HG03460 (cell line): Measurements from ENCODE around the gene XBP1.
"Not testable (repeated sequence)": the region's sequence is repeated elsewhere in the genome, so short reads cannot be mapped to it uniquely, and the experiment has no call there.

Source experiments
- ATAC-seq: cut with Tn5 transposase; IDR thresholded peaks from one replicate; pipeline ENCODE4 v1.9.1; 2021; ENCODE audit not compliant: unreplicated experiment

Gene XBP1

GRCh38 chr22:28800308-28801041 is at the start of gene XBP1:
TSS of gene XBP1 (minus strand) at chr22:28800569.
- ATAC-seq = peak; percentile 79

- no peak for ATAC-seq
Measured at GRCh38 chr22:28846994-28847393, 46.6 kb upstream of the XBP1 start.

DNA sequence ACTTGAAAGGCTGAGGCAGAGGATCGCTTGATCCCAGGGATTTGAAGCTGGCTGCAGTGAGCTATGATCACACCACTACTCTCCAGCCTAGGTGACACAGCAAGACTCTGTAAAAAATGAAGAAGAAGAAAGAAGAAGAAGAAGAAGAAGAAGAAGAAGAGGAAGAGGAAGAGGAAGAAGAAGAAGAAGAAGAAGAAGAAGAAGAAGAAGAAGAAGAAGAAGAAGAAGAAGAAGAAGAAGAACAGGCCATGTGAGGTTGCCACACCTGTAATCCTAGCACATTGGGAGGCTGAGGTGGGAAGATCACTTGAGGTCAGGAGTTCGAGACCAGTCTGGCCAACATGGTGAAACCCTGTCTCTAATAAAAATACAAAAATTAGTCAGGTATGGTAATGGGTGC is 43.9 kb upstream of the XBP1 start:
- not testable (repeated sequence) for ATAC-seq

DNA sequence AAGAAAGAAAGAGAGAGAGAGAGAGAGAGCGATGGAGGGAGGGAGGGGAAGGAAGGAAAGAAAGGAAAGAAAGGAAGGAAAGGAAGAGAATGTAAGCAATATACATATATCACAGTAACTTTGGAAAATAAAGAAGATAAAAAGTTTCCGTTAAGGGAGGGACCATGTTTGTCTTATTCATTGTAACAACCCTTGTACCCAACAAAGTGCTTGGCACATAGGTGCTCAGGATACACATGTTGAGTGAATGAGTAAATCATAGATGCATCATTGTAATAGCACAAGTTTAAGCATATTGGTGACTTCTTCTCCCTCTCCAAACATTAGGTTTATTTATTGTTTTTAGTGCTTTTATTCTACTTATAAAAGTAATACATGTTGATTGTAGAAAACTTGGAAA is 43.3 kb upstream of the XBP1 start:
- ATAC-seq = no peak

- no peak for ATAC-seq
Measured at GRCh38 chr22:28841111-28841510, 40.7 kb upstream of the XBP1 start.

GRCh38 chr22:28838971-28839370 is 38.6 kb upstream of the XBP1 start:
- ATAC-seq = no peak

DNA sequence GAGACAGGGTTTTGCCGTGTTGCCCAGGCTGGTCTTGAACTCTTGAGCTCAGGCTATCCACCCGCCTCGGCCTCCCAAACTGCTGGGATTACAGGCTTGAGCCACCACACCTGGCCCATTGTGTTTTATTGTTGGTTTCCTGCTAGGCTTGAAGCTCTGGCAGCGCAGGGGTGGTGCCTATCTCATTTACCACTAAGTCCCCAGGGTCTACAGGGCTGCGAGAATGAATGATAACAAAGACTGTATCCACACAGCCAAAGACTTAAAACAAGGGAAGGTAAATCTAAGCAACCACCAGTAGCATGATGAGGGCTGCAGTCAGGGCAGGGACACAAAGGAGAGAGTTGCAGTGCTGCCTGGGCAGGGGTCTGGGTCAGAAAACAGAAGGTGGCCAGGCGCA is 37.3 kb upstream of the XBP1 start:
- no peak for ATAC-seq

DNA sequence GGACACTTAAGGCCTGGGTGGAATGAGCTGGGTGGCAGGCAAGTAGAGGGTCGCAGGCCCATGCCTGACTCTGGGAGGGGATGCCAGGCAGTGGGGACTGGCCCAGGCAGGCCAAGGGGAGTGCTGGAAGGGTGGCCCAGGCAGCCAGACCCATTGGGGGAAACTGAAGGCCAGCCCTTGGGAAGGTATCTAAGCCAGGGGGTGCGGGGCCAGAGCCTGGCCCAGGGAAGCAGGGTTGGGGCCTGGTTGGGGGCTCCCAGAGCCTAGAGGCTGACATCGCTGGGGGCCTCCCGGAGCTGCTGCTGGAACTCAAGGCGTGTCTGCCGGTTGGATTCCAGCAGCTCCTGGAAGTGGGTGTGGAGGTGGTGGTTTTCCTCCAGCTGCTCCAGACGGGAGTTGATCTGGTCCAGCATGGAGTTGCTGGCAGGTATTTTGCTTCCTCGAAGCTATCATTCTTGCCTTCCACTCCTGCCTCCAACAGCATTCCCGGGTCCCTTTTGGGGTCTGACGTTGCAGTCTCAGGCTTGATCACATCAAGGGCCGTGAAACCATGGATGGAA is 35.3 kb upstream of the XBP1 start:
- no peak for ATAC-seq

GRCh38 chr22:28833276-28833923 is 33.0 kb upstream of the XBP1 start:
- ATAC-seq = no peak

DNA sequence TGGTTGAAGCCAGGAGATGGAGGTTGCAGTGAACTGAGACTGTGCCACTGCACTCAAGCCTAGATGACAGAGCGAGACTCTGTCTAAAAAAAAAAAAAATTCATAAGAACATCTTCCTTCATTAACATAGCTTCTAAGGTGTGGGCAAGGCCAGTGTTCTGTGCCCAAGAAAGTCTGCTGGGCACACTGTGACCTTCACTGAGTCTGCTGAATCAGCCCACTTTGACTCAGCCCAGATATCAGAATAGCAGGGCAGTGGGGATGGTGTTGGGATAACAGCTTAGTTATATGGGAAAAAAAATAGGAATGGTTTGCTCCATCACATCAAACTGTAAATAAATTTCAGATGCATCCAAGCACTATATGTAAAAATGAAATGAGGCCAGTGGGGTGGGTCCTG is 32.4 kb upstream of the XBP1 start:
- ATAC-seq = no peak

GRCh38 chr22:28831140-28832072 is 31.0 kb upstream of the XBP1 start:
- no peak for ATAC-seq

GRCh38 chr22:28830441-28830840 is 30.1 kb upstream of the XBP1 start:
- ATAC-seq = no peak

GRCh38 chr22:28829358-28830181 is 29.2 kb upstream of the XBP1 start:
- no peak for ATAC-seq

DNA sequence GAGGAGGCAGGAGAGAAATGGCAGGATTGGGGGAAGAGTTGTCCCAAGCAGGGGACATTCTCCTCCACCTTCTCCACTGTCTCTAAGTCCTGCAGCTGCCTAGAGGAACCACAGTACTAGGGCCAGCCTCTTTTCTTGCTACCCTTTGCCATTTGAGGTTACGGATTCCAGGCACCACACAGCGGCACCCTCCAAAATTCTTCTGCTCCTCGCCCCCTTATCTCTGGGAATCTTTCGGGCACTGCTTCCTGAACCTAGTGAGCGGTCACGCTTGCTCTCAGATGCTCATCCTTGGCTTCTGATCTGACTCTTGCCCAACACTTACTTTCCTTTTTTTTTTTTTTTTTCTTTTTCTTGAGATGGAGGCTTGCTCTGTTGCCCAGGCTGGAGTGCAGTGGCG is 26.6 kb upstream of the XBP1 start:
- no peak for ATAC-seq

GRCh38 chr22:28826430-28826829 is 26.1 kb upstream of the XBP1 start:
- ATAC-seq = not testable (repeated sequence)

DNA sequence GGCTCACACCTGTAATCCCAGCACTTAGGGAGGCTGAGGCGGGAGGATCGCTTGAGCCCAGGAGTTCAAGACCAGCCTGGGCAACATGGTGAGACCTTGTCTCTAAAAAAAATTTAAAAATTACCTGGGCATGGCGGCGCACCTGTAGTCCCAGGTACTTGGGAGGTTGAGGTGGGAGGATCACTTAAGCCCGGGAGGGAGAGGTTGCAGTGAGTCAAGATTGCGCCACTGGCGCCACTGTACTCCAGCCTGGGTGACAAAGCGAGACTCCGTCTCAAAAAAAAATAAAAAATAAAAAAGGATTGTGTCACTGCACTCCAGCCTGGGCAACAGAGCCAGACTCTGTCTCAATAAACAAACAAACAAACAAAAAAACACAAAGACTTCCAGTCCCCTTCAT is 24.1 kb upstream of the XBP1 start:
- not testable (repeated sequence) for ATAC-seq

DNA sequence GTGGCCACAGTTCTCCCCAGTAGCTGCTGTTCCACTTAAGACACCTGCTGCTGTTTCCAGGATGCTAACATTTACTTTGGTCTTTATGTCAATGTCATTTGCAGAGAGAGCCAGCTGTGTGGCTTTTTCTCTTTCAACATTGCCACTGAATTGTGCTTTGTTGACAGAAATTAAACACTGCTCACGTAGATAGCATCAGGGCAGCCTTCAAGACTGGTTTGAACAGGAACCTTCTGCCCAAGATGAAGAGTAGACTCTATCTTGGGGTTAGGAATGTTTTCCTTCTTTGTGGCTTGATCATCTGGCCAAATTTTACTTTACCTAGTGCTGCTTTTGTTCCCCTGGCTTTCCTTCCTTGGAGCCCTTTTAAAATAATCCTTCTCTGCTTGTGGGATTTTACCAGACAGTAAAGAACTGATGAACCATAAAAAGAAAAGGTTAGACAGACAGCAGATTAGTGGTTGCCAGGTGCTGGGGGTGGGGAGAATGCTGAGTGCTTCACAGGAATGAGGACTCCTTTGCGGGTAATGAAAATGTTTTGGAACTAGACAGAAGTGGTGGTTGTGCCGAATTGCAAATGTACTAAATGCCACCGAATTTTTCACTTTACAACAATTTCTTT is 22.7 kb upstream of the XBP1 start:
- ATAC-seq = no peak

DNA sequence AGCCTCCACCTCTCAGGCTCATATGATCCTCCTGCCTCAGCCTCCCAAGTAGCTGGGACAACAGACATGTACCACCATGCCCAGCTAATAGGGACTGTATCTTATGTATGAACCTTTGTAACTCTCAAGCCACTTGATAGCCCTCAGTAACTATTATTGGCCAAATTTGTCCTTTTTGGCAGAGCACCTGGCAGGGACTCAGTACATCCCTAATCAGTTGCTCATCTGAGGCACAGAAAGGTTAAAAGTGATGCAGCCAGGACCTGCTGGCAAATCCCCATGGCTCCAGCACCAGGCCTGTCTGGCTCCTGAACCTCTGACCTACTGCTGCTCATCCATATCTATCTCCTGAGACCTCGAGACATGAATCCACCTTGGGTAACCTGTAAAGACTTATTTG is 21.1 kb upstream of the XBP1 start:
- no peak for ATAC-seq

DNA sequence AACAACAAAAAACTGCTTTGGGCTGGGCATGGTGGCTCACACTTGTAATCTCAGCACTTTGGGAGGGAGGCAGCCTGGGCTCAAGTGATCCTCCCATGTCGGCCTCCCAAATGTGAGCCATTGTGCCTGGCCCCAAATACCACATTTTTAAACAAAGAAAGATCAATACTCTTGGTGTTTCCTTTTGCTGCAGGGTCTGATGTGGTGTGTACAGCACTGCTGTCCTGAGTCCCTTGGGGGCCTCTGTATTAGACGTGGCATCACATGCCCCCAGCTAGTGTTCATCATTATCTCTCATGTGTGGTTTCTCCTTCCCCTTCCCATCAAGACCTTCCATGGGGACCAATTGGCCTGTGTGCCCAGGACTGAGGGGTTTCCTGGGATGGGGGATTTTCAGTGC is 20.5 kb upstream of the XBP1 start:
- ATAC-seq = no peak
